ENCODE measurements around the gene TRPM5.

The TRPM5 gene

GRCh38 chr11:2402890-2403645 is 41.2 kb downstream of the TRPM5 start:
- DNase-seq (ENCODE audit: low read depth), result no peak

- DNase-seq (ENCODE audit: low read depth), result no peak
Observed at GRCh38 chr11:2402106-2402505, 42.2 kb downstream of the TRPM5 start.

GRCh38 chr11:2401436-2401984 is 42.8 kb downstream of the TRPM5 start:
- DNase-seq (ENCODE audit: low read depth), result no peak

- DNase-seq (ENCODE audit: low read depth), result no peak
Observed at GRCh38 chr11:2400762-2401435, 43.4 kb downstream of the TRPM5 start.

- peak; percentile 98 for DNase-seq (ENCODE audit: low read depth)
Observed at GRCh38 chr11:2400069-2400761, 44.1 kb downstream of the TRPM5 start, which contains the start of gene TSSC4. Gene TSSC4 (plus strand): TSS chr11:2400750. CDS start chr11:2402634, 1,884 bp downstream.

- no peak for DNase-seq (ENCODE audit: low read depth)
Observed at GRCh38 chr11:2399488-2400068, 44.7 kb downstream of the TRPM5 start.

- no peak for DNase-seq (ENCODE audit: low read depth)
Observed at GRCh38 chr11:2398664-2399355, 45.5 kb downstream of the TRPM5 start.

- no peak for DNase-seq (ENCODE audit: low read depth)
Observed at GRCh38 chr11:2397005-2397404, 47.3 kb downstream of the TRPM5 start.

- no peak for DNase-seq (ENCODE audit: low read depth)
Observed at GRCh38 chr11:2396471-2396870, 47.8 kb downstream of the TRPM5 start.

- DNase-seq (ENCODE audit: low read depth), result no peak
Observed at GRCh38 chr11:2395856-2396255, 48.5 kb downstream of the TRPM5 start.

- DNase-seq (ENCODE audit: low read depth), result no peak
Observed at GRCh38 chr11:2395211-2395730, 49.0 kb downstream of the TRPM5 start.

- DNase-seq (ENCODE audit: low read depth), result no peak
Observed at GRCh38 chr11:2394818-2395105, 49.6 kb downstream of the TRPM5 start.
